ENCODE measurements around the gene DNAH5. TPM values are rescaled to one million over a fixed set of nuclear protein-coding genes. Genes with fewer than 3 reads are reported as not detected.

DNAH5 gene
- 10 to 100 TPM in 1 of 5 donors, 1 to 10 TPM in 3, not detected in 1; 1.1 to 12.5 (median 3.1) TPM for total RNA-seq
- polyA plus RNA-seq = under 1 TPM; 0.50 to 0.61 (median 0.56) TPM
- long read RNA-seq, donor 1 = 0 reads
- long read RNA-seq, donor 2 = 0 reads
- long read RNA-seq, donor 3 = 0 reads
- long read RNA-seq, donor 4 = 0 reads
- long read RNA-seq, donor 5 = 0 reads
- long read RNA-seq, donor 6 = 0 reads
- long read RNA-seq, donor 7 = 0 reads
- long read RNA-seq, donor 8 = 0 reads
- long read RNA-seq, donor 9 = 0 reads
- long read RNA-seq, donor 10 = 0 reads

- no peaks in the 10 kb centered on the region for H3K9me3 ChIP-seq
- no peak for DNase-seq
- intact Hi-C loops (cut with DNase I; ENCODE audit: low total_unique reads) = no loop called here
- no peaks in the 10 kb centered on the region for H3K27me3 ChIP-seq
- H3K4me1 ChIP-seq = no peaks in the 10 kb centered on the region
- TF ChIP-seq POLR2AphosphoS5 (IDR thresholded peaks at IDR 0.05) (no peak), EP300 (IDR thresholded peaks at IDR 0.05) (no peak), POLR2A (IDR thresholded peaks at IDR 0.05) (no peak)
- TF ChIP-seq, protein P1, sequence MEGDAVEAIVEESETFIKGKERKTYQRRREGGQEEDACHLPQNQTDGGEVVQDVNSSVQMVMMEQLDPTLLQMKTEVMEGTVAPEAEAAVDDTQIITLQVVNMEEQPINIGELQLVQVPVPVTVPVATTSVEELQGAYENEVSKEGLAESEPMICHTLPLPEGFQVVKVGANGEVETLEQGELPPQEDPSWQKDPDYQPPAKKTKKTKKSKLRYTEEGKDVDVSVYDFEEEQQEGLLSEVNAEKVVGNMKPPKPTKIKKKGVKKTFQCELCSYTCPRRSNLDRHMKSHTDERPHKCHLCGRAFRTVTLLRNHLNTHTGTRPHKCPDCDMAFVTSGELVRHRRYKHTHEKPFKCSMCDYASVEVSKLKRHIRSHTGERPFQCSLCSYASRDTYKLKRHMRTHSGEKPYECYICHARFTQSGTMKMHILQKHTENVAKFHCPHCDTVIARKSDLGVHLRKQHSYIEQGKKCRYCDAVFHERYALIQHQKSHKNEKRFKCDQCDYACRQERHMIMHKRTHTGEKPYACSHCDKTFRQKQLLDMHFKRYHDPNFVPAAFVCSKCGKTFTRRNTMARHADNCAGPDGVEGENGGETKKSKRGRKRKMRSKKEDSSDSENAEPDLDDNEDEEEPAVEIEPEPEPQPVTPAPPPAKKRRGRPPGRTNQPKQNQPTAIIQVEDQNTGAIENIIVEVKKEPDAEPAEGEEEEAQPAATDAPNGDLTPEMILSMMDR (IDR thresholded peaks at IDR 0.05) = no peak
- no peak within 1 kb of the TSS for H3K27ac ChIP-seq
- WGBS, 5 donors = 12 to 36% (median 27%) methylated on average over 4 of the region's 4 CpGs
- no peak within 1 kb of the TSS for H3K4me3 ChIP-seq
- no peaks in the 10 kb centered on the region for H3K36me3 ChIP-seq
Observed at GRCh38 chr5:13944560-13945199, at the start of gene DNAH5. Gene DNAH5 (minus strand): TSS chr5:13944688. CDS start chr5:13944438, 250 bp downstream.

DNA sequence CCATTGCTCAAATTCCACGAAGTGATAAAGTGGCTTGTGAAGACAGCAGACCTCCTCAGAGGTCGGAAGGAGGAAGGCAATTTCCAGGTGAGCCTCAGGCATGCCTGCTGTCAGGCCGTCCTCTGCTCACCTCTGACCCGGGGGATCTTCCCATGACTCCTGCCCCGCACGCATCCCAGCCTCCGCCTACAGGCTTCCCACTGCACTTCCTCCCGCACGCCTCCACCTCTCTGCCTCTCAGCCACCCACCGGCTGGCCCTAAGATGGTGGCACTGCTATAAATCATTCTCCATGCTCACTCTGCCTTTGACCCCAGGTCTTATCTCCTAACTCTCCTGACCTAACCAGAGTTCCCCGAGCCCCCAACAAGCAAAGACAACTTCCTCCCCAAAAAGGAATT is 49.4 kb upstream of the DNAH5 start:
- no peaks in the 10 kb centered on the region for H3K36me3 ChIP-seq
- WGBS, 5 donors = 68 to 78% (median 71%) methylated on average over 11 of the region's 11 CpGs

GRCh38 chr5:13992795-13993194 is 48.3 kb upstream of the DNAH5 start:
- no peaks in the 10 kb centered on the region for H3K27me3 ChIP-seq
- WGBS, 5 donors = 81 to 95% (median 91%) methylated on average over 4 of the region's 4 CpGs
- H3K4me1 ChIP-seq = peaks cover 0 to 5% (median 2%) of the 10 kb centered on the region in 4 donors
- H3K9me3 ChIP-seq = peaks cover 0 to 7% (median 6%) of the 10 kb centered on the region in 4 donors
- no peak for TF ChIP-seq POLR2A (IDR thresholded peaks at IDR 0.05)
- no peak for TF ChIP-seq EP300 (IDR thresholded peaks at IDR 0.05)
- TF ChIP-seq, protein P1 (IDR thresholded peaks at IDR 0.05) = no peak
- TF ChIP-seq POLR2AphosphoS5 (IDR thresholded peaks at IDR 0.05) = no peak
- H3K36me3 ChIP-seq = no peaks in the 10 kb centered on the region
- H3K27ac ChIP-seq = no peak overlapping the region
- no peak for DNase-seq
- no peak overlapping the region for H3K4me3 ChIP-seq
- intact Hi-C loops (cut with DNase I; ENCODE audit: low total_unique reads) = no loop called here

More for the DNA sequence above, 49.4 kb upstream of the DNAH5 start:
- H3K4me1 ChIP-seq = no peaks in the 10 kb centered on the region
- H3K4me3 ChIP-seq = no peak overlapping the region
- TF ChIP-seq, protein P1 (IDR thresholded peaks at IDR 0.05) = no peak
- no peak for TF ChIP-seq POLR2A (IDR thresholded peaks at IDR 0.05)
- TF ChIP-seq POLR2AphosphoS5 (IDR thresholded peaks at IDR 0.05) = no peak
- no peak for TF ChIP-seq EP300 (IDR thresholded peaks at IDR 0.05)
- H3K9me3 ChIP-seq = peaks cover 0 to 12% (median 9%) of the 10 kb centered on the region in 4 donors
- no peaks in the 10 kb centered on the region for H3K27me3 ChIP-seq
- no peak for DNase-seq
- intact Hi-C loops (cut with DNase I; ENCODE audit: low total_unique reads) = no loop called here
- no peak overlapping the region for H3K27ac ChIP-seq

GRCh38 chr5:13991365-13991764 is 46.9 kb upstream of the DNAH5 start:
- Histone ChIP-seq H3K4me1 (peaks cover 0 to 7% (median 2%) of the 10 kb centered on the region in 4 donors), H3K27ac (no peak overlapping the region), H3K9me3 (no peaks in the 10 kb centered on the region), H3K27me3 (peaks cover 0 to 12% (median 0%) of the 10 kb centered on the region in 3 donors), H3K4me3 (no peak overlapping the region), H3K36me3 (no peaks in the 10 kb centered on the region)
- 49 to 66% (median 56%) methylated on average over 3 of the region's 3 CpGs for WGBS, 5 donors
- TF ChIP-seq, protein P1 (IDR thresholded peaks at IDR 0.05) = no peak
- TF ChIP-seq POLR2AphosphoS5 (IDR thresholded peaks at IDR 0.05) (no peak), EP300 (IDR thresholded peaks at IDR 0.05) (no peak), POLR2A (IDR thresholded peaks at IDR 0.05) (no peak)
- intact Hi-C loops (cut with DNase I; ENCODE audit: low total_unique reads) = no loop called here
- DNase-seq = no peak

All from stomach (tissue), 19 donors.